HG02870 (cell line): Measurements from ENCODE around the gene CADPS2.
"Not testable (repeated sequence)": the region's sequence is repeated elsewhere in the genome, so short reads cannot be mapped to it uniquely, and the experiment has no call there.

ENCODE experiments used
- ATAC-seq: cut with Tn5 transposase; IDR thresholded peaks from one replicate; pipeline ENCODE4 v1.9.1; 2021; ENCODE audit warnings: mild to moderate bottlenecking, moderate library complexity; ENCODE audit not compliant: unreplicated experiment

Gene CADPS2

DNA sequence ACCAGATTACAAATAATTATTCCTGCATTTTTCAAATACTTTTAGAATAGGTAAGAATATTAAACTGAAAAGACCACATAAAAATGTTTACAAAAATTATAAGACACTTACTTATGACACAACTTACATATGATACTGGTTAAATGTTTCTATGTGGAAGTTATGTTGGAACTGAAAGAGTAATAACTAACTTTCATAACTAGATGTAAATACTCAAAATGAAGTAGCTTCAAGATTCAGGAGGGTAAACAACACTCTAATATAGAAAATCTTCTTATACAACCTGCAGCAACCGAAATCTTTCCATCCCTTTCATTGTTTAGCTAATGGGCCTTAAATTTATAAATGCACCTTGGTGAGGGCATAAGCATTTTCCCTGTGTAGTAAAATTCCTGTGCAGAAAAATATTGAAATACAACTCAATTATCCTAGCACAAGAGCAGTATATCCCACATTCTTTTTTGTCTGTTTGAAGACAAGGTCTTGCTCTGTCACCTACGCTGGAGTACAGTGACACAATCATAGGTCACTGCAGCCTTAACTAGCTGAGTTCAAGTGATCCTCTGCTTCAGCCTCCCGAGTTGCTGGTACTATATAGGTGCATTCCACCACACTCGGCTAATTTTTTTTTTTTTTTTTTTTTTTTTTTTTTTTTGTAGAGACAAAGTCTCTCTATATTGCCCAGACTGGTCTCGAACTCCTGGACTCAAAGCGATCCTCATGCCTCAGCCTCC is 168.7 kb downstream of the CADPS2 start:
- no peak for ATAC-seq

DNA sequence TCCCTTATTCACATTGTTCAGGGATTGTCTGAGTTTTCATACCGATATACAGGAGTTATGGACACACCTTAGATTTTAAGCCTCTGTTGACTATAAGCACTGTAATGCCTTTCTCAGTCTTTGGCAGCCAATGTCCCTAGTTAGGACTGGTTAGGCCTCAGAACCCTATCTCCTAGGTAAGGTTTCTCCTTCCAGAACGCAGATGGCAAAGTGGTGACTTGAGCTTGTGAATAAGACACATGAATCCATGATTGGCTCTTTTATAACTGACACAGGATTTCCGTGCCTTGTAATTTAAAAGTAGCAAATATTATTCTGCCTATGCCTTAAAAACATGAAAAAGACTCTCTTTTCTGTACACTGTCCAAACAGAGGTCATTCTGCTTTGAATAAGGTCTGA is 171.1 kb downstream of the CADPS2 start:
- ATAC-seq, result no peak

DNA sequence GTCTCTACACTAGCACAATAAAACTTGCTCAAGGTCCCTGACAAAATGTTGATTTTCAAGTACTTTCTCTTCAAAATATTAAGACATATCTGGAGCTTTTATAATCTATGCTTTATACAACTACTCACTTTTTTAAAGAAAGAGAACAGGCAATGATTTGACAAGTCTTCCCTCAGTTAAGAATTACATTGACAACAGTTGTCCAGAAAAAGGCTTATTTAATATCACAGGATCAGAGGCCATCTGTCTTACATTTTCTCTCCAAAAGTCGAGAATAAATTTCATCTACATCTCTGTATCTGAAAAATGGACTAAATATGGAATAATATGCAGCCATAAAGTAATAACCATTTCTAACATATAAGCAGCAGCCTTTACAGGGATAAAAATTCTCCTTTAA is 175.3 kb downstream of the CADPS2 start:
- no peak for ATAC-seq

DNA sequence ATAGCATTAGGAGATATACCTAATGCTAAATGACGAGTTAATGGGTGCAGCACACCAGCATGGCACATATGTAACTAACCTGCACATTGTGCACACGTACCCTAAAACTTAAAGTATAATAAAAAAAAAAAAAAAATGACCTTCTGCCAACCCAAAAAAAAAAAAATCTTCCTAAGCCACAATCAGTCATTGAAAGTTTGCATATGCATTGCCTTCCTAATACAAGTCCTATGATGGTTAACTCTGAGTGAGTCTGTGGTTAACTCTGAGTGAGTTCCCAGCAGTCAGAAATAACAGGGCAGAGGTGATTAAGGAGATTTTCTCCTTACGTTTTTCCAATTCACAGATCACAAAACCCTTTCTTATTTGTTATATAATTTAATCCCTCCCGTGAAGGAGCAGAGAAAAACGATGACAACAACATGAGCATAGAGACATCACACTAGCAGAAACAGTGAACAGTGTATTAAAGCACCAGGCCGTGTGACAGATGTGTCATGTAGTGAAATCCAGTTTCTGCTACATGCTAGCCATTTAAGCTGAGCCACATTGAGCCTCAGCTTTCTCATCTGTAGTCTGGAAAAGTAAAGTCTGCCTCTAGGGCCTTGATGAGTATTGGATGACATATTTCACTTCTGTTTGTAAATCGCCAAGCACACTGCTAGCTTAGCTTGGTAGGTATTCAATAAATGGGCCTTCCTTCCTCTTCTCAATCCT is 176.2 kb downstream of the CADPS2 start:
- no peak for ATAC-seq

DNA sequence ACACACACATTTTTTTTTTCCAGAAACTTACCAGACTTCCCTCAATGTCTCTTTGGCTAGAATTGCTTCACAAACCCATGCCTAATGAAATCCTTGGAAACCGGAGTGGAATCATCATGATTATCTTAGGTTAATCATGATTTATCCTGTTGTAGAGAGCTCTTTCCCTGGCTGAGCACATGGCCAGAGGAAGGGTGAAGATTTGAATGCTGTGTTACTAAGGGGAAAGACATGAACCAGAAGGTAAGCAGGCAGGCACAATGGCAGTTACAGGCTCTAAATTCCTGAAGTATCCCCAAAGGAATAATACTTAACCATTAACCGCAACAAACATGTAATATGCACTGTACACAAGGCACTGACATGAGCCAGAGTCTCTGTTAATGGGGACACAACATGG is 179.4 kb downstream of the CADPS2 start:
- no peak for ATAC-seq

DNA sequence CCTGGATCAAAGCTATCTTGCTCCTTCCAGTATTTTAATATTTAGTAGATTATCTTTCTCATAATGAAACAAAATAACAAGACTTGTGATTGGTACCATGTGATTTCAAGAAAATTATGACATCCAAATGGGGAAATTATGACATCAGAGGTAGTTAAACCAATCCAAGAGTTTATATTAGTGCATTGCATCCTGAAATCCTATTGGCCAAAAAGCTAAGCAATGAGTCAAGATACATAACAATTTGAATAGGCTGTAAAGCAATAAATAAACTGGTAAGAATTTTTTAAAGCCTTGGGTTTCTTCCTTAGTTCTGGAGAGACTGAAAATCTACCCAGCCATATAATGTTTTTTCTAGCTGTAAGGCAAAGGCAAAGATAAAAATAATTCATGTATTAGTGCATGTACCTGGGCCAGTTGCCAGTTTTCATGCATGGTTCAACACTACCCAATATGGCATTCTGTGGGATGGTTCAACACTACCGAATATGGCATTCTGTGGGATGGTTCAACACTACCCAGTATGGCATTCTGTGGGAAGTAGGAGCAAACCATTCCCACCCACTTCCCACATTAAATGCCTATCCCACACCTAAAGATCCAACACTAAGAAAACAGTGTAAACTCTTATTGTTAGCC is 183.3 kb downstream of the CADPS2 start, which contains the start of gene RNF148:
Gene RNF148 (minus strand): TSS at position 51 of the 639 bp plus-strand sequence. CDS start 172 bp downstream, outside the sequence.
- no peak for ATAC-seq

DNA sequence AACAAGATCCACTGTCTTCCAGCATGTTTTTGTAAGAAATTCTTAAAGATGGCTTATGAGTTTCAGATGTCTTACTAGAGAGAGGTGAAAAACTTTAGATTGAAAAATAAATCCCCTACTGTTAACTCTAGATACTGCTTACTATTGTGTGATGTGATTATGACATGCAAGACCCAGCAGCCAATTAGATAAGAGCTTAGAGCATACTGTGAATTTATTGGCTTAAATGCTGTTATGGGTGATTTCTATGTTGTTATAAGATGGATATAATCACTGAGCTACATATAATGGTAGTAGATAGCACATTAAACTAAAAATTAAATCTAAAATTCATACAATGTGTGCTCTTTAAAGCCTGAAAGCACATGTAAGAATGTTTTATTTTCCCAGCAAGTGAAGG is 187.2 kb downstream of the CADPS2 start, which contains the start of gene RNF133:
Gene RNF133 (minus strand): TSS at position 101 of the 400 bp plus-strand sequence. CDS start 199 bp downstream, outside the sequence.
- no peak for ATAC-seq

DNA sequence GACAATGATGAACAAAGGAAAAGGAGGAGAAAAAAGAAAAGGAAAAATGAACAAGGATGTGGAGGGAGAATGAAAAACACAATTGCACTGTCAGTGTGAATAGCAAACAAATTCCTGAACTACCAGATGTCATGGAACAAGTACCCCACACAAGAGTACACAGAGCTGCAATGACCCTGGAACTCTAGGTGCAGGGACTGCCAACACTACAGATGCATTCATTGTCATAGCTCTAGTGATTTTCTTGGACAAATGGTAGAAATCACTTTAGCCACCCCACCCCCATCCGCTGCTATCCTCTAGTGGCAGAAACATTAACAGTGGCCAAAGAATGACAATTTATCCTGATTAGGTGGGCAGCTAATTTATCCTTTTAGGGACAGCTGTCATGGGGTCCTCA is 190.4 kb downstream of the CADPS2 start:
- no peak for ATAC-seq

DNA sequence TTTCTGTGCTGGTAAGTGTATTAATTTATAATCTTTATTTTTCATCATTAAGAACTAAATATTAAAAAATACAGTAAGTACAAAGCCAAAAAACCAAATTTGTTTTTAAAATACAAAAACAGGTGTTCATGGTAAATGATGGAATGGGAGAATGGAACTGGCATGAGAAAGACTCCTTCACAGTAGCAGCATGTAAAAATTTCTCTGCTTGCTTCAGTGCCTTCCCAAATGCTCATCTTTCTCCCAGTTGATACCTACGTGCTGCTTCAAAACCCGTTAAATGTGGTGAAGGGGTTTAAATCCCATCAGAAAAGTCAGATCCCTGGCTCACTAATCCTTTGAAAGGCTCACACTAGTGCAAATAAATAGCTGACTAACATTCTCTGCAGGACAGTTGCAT is 191.6 kb downstream of the CADPS2 start:
- no peak for ATAC-seq

DNA sequence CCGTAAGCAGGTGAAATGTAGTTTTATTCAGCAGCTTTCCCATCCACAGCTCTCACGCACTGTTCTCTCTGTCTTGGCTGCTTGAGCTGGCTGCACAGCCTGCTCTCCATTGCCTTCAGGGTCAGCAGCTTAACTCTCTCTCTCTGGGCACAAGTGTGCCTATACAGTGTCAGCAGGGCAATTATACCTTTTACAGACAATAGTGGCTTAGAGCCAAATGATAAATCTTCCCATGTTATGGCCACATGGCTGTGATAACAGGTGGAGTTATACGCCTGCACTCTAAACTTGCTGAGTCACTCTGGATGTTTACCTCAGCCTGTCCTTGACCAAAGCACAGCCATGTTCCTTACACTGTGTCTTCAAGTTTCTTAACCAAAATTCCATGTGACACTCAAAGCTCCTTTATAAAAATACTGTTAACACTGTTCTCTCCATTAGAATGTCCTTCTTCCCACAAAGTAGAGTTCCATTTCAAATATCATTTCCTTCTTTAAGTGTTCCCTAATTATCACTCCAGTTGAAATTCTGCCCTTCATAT is 193.4 kb downstream of the CADPS2 start:
- no peak for ATAC-seq

DNA sequence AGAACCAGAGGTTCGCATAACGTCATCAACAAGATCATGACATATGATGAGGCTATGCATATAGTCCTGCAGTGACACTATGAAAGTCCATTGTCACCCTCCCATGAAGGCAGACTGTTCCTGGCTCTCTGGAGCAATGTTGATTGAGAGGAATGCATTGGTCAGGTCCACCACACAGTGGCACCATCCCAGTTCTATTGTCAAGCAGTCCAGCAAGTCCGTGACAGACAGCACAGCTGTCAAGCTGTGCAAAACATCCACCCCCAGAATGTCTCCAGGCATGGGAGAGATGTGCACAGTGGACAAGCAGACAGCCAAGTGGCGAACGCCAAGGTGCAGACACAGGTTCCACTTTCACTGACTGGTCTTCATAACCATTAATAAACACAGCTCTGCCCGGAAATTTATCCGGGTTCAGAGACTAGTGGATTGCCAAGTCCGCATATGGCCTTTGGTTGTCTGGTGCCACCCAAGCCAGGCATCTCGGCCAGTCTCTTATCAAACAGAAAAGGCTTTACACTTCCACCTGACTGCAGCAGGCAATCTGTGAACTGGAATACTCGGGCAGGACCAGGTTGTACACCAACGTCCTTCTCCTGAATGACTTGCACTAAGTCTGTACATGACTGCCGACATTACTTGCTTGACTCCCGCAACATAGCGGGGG is 194.6 kb downstream of the CADPS2 start:
- no peak for ATAC-seq

DNA sequence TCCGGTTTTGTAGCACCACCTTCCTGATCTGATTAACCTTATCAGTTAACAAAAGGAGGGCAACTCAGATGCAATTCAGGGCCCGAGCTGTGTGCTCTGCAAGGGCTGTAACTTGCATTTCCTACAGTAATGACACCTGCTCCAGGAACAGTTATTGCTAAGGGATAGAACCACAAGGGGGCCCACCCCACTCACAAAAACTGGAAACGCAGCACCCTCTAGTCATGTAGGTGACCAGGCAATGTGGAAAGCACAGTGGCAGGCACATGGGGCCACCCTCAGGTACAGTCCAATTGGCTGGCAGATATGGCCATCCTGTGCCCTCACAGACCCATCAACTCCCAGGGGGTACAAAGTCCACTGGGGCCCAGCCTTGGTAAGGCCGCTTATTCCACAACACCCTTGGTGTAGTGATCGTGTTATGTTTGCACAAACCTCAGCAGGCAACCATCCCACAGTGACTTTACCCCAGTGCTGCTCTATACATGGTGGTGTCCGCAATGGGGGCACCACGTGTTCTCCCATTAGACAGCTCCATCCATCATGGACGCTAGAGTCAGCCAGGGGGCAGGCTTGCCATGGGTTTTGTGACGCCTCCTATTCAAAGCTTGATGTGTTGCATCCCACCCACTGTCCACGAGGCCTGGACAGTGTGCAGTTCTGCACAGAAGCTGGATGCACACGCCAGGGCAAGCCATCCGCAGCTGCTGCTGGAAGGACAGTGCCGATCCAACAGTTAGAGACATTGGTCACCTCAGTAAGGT is 196.7 kb downstream of the CADPS2 start:
- no peak for ATAC-seq

DNA sequence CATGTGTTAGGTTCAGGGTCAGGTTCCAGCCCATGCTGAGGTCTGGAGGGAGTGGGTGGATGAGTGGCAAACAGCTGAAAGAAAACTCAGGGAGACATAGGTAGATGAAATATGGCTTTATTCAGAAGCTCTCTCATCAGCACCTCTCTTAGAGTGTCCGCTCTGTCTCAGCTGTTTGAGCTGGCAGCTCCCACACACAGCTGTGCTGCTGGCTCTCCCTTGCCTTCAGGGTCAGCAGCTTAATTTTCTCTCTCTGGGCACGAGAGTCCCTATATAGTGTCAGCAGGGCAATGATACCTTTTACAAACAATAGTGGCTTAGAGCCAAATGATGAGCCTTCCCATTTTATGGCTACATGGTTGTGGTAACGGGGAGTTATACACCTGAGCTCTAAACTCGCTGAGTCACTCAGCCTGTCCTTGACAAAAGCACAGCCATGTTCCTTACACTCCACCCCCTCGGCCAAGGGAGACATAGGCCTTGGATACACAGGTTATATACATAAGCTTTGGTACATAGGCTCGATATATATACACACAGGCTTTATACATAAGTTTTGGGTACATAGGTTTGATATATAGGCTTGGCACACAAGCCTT is 197.8 kb downstream of the CADPS2 start:
- no peak for ATAC-seq

DNA sequence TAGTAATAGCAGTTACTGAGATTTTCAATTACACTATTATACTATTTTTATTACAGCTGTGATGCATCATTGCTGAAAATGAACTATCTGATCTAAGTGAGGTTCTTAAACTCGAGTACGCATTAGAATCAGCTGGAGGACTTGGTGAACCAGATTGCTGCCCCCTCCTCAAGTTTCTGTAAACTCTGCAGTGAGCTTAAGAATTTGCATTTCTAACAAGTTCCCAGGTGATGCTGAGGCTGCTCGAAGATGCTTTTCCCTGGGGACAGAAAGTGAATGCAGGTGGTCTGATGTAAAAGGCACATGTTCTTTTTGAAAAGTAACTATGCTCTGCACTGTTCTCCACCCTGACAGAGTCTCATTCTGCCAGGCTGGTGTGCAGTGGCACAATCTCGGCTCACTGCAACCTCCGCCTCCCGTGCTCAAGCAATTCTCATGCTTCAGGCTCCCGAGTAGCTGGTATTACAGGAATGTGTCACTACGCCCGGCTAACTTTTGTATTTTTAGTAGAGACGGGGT is 199.8 kb downstream of the CADPS2 start:
- no peak for ATAC-seq

DNA sequence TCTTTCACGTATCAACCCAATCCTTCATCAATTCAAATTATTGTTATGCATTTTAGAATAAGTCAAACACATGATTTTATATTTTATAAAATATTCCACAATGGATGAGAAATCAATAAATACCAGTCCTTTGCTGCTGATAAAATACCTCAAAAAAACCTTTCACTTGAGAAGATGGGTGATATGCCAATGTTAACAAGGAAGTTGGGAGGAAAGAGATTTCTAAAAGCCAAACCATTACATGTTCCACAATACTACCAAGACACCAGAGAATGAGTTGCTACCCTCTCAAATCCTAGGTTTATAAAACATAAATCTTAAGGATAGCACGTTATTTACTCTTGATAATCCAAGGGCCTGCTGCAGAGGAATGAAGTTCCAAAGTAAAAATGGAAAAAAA is 201.8 kb downstream of the CADPS2 start:
- ATAC-seq, result no peak

DNA sequence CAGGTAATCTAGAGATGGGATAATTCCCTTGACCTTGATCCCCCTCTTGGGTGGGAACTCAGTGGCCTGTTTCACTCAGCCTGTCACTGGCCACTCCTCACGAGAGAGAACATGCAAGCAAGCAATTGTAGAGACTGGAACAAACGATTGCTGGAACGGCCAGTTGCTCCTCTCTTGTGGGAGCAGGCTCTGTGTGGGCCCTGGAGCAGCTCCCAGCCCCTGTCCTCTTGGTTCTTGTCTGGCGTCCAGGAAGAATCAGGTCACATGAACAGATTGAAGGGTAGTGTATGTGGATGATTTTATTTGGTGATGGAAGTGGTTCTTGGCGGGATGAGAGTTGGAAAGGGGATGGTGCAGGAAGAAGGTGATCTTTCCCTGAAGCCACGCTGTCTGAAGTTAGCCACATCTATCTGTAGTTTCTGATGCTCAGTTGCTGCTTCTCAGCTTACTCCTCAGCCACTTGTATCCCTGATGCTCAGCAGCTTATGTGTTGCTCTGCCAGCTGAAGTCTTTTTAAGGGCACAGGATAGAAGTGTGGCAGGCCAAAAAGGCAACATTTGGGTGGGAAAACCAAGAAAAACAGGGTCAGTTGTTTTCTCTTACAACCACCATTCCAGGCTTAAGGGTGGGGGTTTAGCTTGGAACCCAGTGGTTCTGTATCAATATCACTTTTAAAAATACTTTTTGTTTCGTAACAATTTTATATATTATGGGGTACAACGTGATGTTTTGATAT is 203.3 kb downstream of the CADPS2 start:
- no peak for ATAC-seq

DNA sequence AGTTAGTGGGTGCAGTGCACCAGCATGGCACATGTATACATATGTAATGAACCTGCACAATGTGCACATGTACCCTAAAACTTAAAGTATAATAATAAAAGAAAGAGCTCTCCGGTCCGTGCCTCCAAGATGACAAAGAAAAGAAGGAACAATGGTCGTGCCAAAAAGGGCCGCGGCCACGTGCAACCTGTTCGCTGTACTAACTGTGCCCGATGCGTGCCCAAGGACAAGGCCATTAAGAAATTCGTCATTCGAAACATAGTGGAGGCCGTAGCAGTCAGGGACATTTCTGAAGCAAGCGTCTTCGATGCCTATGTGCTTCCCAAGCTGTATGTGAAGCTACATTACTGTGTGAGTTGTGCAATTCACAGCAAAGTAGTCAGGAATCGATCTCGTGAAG is 205.1 kb downstream of the CADPS2 start:
- ATAC-seq, result not testable (repeated sequence)

DNA sequence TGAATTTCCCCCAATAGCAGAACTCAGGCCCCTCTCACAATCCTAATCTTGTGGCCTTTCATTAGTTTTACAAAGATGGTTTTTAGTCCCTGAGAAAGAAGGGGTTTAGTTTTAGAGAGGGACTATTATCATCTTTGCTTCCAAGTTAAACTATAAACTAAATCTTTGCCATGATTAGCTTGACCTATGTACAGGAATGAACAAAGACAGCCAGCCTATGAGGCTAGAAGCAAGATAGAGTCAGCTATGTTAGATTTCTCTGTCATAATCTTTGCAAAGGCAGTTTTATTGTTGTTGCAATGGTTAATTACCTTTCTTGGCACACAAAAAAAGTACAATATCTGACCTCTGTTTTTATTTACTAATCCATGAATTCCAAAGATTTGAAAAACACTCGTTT is 206.4 kb downstream of the CADPS2 start:
- ATAC-seq, result no peak

DNA sequence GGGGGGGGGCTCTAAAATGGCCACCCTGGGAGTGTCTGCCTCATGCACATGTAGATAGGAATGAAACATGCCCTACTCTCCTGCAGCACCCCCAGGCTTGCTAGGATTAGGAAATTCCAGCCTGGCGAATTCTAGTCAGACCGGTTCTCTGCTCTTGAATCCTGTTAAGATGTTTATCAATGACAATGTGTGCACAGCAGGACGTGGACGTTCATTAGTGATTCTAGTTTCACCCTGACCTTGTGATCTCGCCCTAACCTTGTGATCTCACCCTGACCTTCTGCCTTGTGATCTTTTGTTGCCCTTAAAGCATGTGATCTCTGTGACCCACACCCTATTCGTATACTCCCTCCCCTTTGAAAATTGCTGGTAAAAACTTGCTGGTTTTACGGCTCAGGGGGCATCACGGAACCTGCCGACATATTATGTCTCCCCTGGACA is 207.0 kb downstream of the CADPS2 start:
- ATAC-seq, result not testable (repeated sequence)
